Nephron progenitor cell (in vitro differentiated cells): ENCODE measurements around the gene GPATCH8.
A peak's percentile ranks its signal among the peaks of the same experiment; 100 is the strongest.

Source experiments
- DNase-seq: peaks from one replicate; pipeline ENCODE4 v3.0.0; 2021
- H3K27ac Mint-ChIP-seq: 2 replicates; pipeline ENCODE4 v1.8.0; 2021; ENCODE audit warnings: mild to moderate bottlenecking, moderate library complexity, mixed read lengths
- H3K27me3 Mint-ChIP-seq: 2 replicates; pipeline ENCODE4 v1.8.0; 2021; ENCODE audit warnings: mild to moderate bottlenecking, low read depth, mixed read lengths; ENCODE audit not compliant: poor library complexity
- H3K36me3 Mint-ChIP-seq: 2 replicates; pipeline ENCODE4 v1.8.0; 2021; ENCODE audit warnings: low read depth, mixed read lengths
- H3K4me1 Mint-ChIP-seq: 2 replicates; pipeline ENCODE4 v1.8.0; 2021; ENCODE audit warnings: mixed read lengths
- H3K4me3 Mint-ChIP-seq: 2 replicates; pipeline ENCODE4 v1.8.0; 2021; ENCODE audit warnings: mild to moderate bottlenecking, moderate library complexity, mixed read lengths
- H3K9me3 Mint-ChIP-seq: 2 replicates; pipeline ENCODE4 v1.8.0; 2021; ENCODE audit warnings: mild to moderate bottlenecking, moderate library complexity, mixed read lengths
- CTCF ChIP-seq: fragments of 200-600 bp; sonication (generic); IDR thresholded peaks from 2 replicates; pipeline ENCODE4 v1.5.0; 2021; ENCODE audit warnings: antibody characterized with exemption

The GPATCH8 gene

GRCh38 chr17:44546671-44547606 is 43.7 kb upstream of the GPATCH8 start:
- H3K36me3 Mint-ChIP-seq = no peaks in the 10 kb centered on the region
- no peaks in the 10 kb centered on the region for H3K9me3 Mint-ChIP-seq
- peaks cover 5% of the 10 kb centered on the region for H3K27me3 Mint-ChIP-seq
- TF ChIP-seq CTCF = no peak
- peak overlapping the region; percentile 99 for H3K27ac Mint-ChIP-seq
- DNase-seq = no peak
- peaks cover 93% of the 10 kb centered on the region for H3K4me1 Mint-ChIP-seq
- H3K4me3 Mint-ChIP-seq = peak overlapping the region; percentile 14

GRCh38 chr17:44543905-44544523 is 40.8 kb upstream of the GPATCH8 start:
- no peaks in the 10 kb centered on the region for H3K36me3 Mint-ChIP-seq
- H3K27me3 Mint-ChIP-seq = peaks cover 8% of the 10 kb centered on the region
- H3K9me3 Mint-ChIP-seq = no peaks in the 10 kb centered on the region
- peak overlapping the region; percentile 97 for H3K27ac Mint-ChIP-seq
- TF ChIP-seq CTCF = no peak
- H3K4me3 Mint-ChIP-seq = peak overlapping the region; percentile 72
- H3K4me1 Mint-ChIP-seq = peaks cover 99% of the 10 kb centered on the region
- DNase-seq = no peak

GRCh38 chr17:44543213-44543904 is 40.2 kb upstream of the GPATCH8 start:
- DNase-seq = peak; percentile 65
- no peak for TF ChIP-seq CTCF
- Mint-ChIP-seq H3K36me3 (no peaks in the 10 kb centered on the region), H3K27ac (peak overlapping the region; percentile 97), H3K4me3 (peak overlapping the region; percentile 72), H3K4me1 (peaks cover 98% of the 10 kb centered on the region), H3K9me3 (no peaks in the 10 kb centered on the region), H3K27me3 (peaks cover 8% of the 10 kb centered on the region)

- Mint-ChIP-seq H3K27me3 (peaks cover 8% of the 10 kb centered on the region), H3K9me3 (peaks cover 3% of the 10 kb centered on the region), H3K27ac (peak overlapping the region; percentile 97), H3K4me1 (peaks cover 96% of the 10 kb centered on the region), H3K4me3 (peak overlapping the region; percentile 50), H3K36me3 (no peaks in the 10 kb centered on the region)
- DNase-seq = no peak
- TF ChIP-seq CTCF = no peak
These were observed 38.8 kb upstream of the GPATCH8 start for GRCh38 chr17:44541884-44542581.

GRCh38 chr17:44540246-44541084 is 37.3 kb upstream of the GPATCH8 start:
- Mint-ChIP-seq H3K27ac (no peak overlapping the region), H3K27me3 (peaks cover 4% of the 10 kb centered on the region), H3K4me3 (no peak overlapping the region), H3K4me1 (peaks cover 95% of the 10 kb centered on the region), H3K9me3 (peaks cover 3% of the 10 kb centered on the region), H3K36me3 (no peaks in the 10 kb centered on the region)
- DNase-seq = no peak
- no peak for TF ChIP-seq CTCF
